HK-2 (cell line): ENCODE results near the gene CLEC16A.
"Not testable (repeated sequence)": the region's sequence is repeated elsewhere in the genome, so short reads cannot be mapped to it uniquely, and the experiment has no call there.

Experiments used
- DNase-seq: peaks from one replicate; pipeline ENCODE4 v3.0.0-alpha.2; 2018; ENCODE audit not compliant: unreplicated experiment

Gene CLEC16A

DNA sequence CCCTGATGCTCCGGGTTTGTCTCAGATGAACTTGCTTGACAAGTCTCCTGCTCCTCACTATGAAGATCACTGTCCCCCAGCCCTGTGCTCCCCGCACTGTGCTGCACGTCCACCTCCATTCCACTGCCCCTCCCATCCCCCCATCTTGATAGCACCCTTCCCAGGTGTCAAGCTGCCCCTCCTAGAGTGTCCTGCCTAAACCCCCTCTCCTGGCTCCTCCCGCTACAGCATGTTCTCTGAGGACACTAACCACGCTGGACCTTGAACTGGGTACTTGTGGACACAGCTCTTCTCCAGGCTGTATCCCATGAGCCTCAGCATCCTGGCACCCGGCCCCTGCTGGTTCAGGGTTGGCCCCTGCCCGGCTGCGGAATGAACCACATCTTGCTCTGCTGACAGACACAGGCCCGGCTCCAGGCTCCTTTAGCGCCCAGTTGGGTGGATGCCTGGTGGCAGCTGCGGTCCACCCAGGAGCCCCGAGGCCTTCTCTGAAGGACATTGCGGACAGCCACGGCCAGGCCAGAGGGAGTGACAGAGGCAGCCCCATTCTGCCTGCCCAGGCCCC lies 20.6 kb upstream of the CLEC16A start:
- DNase-seq: no peak

DNA sequence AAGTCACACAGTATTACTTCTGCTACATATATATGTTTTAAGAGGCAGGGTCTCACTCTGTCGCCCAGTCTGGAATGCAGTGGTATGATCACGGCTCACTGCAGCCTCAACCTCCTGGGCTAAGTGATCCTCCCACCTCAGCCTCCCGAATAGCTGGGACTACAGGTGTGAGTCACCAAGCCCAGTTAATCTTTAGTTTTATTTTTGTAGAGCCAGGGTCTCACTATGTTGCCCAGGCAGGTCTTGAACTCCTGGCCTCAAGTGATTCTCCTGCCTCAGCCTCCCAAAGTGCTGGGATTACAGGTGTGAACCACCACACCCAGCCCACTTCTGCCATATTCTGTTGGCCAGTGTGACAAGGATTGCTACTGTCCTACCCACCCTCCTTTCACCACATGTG lies 19.1 kb upstream of the CLEC16A start:
- not testable (repeated sequence) for DNase-seq

DNA sequence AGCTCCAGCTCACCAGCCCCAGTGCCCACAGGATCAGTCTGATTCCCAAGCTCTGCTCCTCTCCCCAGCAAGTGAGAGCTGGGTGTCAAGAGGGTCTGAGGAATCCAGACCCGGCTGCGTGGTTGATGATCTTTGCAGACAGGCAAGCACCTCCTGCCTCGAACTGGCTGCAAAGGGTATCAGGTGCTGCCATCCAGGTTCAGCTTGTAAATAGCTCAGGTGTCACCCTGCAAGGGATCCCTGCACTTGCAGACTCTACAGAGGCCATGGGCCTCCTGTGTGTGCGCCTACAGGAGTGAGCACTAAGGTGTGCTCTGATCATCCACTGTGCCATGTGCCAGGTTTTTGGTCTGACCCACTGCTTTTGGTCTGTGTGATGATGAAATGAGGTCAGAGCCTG lies 18.3 kb upstream of the CLEC16A start:
- DNase-seq: no peak

DNA sequence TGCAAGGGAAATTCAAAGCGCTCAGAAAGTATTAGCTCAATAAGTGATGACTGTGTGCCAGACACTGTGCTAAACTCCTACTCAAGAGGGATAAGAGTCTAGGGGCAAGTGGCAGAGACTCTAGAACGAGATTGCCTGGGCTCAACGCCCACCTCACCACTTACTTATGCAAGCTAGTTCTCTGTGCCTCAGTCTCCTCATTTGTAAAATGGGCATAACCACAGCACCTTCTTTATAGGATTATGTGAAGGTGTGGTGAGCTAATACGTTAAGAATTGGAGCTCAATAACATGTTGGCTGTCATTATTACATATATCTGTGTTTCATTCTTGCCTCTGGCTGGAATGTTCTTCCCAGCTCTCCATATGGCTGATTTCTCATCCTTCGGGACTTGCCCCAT lies 17.5 kb upstream of the CLEC16A start:
- DNase-seq: no peak

DNA sequence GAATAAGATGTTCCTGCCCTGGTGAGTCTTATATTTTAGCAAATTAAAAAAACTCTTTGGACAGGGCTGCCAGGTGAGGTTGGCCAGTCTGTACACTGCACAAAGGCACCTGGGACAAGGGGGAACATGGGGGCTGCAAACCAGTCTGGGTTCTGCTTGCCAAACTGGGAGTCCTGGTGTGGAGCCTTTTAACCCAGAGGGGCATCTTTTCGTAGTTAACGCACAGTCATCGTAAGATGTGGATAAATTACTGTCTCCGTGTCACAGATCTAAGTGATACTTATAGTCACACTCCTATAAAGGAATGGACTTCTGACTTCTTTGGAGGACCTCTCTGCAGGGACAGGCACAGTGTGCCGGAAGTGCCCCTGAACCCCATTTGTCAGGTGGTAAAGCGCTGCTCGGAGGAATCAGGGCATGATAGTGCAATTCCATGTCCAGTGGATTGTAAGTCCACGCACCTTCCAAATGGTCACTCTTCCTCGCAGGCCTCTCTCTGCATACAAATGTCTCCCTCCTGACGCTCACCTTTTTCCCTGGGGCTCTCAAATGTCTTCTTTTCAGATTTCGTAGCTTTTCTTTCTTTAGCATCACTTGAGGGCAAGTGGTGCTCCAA lies 16.8 kb upstream of the CLEC16A start:
- DNase-seq: no peak

DNA sequence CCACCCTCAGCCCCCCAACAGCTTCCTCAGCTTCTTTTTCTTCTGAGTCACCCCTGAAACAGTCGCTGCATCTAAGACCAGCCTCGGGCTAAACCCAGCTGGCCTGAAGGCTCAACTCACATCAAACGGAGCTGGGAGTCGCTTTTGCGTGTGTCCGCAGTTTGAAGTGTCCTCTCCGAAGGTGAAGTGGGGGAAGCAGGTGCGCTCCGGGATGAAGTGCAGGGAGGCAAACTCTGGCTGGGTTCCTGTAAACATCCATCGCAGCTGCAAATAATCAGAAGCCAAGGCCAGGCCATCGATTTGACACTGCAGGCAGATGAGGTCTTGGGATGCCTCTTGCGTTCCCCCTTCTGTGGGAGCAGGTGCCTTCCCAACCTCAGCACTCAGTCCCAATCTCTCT lies 15.3 kb upstream of the CLEC16A start:
- DNase-seq: not testable (repeated sequence)

DNA sequence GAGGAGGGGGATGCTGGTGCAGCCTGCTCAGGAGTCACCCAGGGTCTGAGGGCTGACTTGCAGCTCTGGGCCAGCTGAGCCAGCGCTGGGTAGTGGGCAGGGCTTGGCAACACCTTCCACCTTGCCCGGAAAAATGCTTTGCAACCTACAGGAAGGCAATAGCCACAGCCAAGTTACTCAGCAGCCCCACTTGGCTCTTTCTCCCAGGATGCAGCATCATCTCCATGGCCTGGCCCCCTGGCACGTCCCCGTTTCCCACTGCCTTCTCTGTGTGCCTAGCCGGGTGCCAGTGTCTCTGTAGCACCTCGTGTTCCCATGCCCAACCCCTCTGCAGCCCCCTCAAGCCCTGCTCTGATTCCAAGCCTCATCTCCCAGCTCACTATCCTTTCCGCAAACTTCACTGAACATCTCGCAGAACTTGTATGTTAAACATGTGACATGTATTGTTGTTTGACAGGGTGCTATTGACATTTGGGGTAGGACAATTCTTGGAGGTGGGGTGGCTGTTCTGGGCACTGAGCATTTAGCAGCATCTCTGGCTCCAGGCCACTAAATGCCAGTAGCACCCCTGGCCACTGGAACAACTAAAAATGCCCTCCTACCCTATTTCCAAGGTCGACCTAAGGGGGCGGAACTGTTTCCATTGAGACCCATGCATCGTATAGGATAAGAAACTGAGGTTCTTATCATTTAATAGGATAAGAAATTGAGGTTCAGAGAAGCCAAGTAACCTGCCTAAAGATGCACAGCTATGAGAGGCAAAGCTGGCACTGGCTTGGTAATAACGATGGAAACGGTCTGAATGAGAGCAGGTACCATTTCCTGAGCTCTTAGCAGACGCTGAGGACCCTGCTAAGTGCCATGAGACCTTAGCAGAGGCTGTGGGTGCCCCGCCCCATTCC lies 14.3 kb upstream of the CLEC16A start:
- DNase-seq: no peak

DNA sequence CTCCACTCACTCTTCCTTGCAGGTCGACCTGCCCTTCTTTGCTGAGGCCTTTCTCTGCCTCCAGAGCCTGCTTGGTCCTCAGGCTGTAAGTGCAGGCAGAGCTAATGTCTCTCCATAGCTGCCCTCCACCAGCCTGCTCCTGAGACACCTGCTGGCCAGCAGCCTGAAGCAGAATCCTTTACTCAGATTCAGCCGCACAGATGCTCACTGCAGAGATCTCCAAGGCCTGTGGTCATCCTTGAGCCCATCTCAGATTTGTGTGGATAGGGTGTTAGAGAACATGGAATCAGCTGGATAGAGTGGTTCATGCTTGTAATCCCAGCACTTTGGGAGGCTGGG lies 13.6 kb upstream of the CLEC16A start:
- DNase-seq: no peak

DNA sequence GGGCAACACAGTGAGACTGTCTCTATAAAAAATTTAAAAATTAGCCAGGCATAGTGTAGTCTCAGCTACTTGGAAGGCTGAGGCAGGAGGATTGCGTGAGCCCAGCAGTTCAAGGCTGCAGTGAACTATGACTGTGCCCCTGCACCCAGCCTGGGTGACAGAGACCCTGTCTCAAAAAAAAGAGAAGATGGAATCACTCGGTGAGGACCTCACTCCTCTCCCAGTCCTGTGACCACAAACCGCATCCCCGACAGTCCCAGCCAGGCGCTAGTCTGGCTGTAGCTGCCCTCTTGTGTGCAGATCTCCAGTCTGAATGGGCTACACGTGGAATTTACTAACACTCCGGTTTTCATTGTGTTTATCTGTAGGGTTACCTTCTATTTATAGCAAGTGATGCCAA lies 13.2 kb upstream of the CLEC16A start:
- DNase-seq: no peak

DNA sequence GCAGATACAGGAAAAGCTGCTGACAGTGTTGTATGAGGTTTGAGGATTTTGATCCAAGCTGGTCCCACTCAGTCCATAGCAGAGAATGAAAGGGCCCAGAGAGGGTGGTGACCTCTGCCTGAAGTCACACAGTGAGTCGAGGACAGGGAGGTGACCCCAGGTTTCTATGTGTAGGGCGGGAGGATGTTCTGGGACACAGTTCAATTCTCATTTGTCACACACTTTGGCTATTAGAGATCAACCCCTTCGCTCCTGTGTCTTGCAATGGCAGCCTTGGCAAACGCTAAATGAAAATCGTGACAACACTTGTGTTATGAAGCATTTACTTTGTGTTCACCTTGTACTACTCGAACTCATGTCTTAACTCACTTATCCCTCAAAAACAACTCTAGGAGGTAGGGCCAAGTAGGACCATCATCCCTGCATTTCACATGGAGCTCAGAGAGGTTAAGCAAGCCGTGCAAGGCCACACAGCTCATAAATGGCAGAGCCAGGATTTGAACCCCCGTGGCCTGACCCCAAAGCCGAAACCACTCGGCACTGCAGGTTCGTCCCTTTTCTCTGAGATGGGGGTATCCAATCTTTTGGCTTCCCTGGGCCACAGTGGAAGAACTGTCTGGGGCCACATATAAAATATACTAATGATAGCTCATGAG lies 12.3 kb upstream of the CLEC16A start:
- no peak for DNase-seq

DNA sequence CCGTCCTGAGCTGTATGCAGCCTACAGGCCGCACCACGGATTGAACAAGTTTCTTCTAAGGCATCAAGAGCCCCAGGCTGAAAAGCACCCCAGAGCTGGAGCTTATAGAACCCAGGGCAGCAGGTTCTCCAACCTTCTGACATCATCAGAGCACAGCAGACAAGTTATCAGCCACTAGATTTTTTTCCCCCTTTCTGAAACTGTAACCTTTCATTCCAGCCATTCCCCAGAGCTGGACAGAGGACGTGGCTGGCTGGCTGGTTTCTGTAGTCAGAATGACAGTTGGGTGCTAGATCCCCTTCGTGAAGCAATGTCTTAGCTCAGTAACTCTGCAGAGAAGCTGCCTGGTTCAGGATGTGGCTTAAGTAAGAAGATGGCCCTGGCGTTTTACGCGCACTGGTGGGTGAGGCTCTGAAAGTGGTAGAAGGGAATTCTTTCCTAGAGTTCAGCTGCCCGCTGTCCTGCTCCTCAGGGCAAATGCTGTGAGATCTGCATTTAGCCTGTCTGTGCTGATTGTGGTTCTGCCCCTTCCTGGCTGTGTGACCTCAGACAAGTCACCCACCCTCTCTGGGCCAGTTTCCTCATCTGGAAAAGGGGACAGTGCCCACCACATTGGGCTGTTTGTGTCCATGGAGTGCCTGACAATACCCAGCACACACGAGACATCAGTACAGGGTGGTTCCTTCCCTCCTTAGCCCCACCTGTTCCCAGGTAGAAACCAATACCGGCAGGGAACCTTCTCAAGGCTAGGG lies 11.2 kb upstream of the CLEC16A start:
- no peak for DNase-seq

DNA sequence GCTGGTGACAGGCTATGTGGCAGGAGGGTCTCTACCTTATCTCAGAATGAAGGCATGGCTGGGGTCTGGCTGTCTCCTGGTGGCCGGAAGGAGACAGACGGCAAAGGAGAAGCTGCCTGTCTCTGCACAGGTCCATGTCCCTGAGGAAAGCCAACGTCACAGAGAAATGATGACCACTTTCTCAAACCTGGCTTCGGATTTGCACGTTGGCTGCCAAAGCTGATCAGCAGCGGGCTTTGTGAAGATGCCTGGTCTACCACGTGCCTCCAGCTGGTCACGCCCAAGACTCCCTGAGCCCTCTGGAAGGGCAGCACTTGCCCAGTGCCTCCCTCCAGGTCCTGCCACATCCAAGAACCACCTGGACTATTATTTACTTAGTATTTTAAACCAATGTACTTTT lies 10.5 kb upstream of the CLEC16A start:
- no peak for DNase-seq

DNA sequence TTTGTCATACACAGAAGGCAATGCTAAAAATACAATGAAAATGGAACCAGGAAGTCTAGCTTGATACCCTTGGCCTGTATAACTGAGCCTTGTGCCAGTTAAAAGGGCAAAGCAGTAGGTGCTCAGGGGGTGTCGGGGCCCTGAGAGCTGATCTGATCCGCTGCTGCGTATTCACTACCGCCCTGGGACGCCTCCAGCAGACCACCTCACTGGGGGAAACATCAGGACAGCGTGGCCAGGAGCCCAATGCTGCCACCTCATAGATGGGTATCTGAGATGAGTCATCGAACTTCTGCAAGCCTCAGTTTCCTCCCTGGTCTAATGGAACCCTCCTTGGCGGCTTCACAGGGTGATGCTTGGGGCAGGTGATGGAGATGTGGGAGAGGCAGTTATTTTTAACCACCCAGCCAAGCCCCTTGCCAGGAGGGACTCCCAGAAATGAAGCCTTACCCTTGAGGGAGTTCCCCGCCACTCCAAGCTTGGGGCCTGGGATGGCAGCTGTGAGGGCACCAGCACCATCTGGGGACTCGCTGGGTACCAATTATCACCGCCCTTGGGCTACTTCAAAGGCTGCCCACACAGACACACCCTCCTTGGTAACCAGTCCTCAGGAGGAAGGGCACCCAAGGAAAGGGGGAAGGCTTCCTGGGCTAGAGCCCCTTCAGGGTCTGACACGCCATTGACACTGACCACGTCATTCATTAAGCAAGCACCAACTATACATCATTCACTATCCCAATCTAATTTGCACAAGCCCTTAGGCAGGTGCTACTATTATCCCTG lies 9.8 kb upstream of the CLEC16A start:
- DNase-seq: no peak

DNA sequence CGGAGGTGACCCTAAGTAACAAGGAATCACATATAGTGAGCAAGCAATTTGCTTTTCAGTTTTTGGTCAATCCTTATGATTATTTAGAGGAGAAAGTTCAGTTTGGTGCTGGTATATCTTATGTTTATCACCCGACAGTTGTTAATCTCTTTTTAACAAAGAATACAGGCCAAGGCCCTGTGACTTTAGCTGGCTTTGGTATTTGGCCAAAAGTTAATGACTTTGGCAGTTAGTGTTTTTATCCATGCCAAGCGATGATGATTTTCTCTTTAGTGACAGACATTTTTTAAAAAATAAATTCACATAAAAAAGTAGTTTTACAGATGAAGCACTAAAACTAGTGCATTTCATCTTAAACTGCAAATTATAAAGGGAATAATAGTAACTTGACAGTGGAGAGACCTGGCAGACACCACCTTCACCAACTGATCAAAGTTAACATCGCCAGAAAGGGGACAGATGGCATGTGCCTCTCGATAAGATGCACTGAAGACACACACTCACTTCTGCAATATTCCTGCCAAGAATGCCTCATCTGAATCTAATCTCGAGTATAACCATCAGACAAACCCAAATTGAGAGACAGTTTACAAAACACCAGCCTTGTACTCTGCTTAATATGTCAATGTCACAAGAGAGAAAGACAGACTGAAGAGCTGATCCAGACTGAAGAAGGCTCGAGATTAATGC lies 9.0 kb upstream of the CLEC16A start:
- DNase-seq: no peak

DNA sequence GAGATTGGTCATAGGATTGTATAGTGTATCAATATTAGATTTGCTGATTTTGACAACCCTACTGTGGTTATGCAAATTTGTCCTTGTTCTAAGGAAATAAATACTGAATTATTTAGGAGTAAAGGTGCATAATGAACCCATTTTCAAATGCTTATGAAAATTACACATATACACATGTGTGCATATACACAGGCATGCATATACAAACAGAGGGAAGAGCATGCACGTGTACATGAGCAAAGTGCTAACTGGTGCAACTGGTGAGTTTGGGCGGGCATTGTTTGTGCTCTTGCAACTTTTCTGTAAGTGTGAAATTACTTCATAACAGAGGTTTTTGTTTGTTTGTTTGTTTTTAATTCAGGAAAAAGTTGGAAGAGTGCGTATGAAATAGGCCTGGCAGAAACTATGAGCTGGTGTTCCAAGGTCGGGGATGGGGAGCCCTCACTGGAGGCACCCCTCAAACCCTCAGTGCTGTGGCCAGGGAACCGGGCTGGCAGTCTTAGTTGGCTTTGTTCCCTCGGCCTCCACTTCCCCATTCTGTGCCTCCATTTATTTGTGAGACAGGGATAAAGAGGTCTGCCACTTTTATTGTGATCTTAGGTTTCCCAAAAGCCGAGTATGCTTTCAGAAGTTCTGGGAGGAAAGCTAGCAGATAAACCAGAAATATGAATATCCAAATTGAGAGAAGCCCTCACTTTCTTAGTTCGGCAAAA lies 7.9 kb upstream of the CLEC16A start:
- DNase-seq: no peak

DNA sequence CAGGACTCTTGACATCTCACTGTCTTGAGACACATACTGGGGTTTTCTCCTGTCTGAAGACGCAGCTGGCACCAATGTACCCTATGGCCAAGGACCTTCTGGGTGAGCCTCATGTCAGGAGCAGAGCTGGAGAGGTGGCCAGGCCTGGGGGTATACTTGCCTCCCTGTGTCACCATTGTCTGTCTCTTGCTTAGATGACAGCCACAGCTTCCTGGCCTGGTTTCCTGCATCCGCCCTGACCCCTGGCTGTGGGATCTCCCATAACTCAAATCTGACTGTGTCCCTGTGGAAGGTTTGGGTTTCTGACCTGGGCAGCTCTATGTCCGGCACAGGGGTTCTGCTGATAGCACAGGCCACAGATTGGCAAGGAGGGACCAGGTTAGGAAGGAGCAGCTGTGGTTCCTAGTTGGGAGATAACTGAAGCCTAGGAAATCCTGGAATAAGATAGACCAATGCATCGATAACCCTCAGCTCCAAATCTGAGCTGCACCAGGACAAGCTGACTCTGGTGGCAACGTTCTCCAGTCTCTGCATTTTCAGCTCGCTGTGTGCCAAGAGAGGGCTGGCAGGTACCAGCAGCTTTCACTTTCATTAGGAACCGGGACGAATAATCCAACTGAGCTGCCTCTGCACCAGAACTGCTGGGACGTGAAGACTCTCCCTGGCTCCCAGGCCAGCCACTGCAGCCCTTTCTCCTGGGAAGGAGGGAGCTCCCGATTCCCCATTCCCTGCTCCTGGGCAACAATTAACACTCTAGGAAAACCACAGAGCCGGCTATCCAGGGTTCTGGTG lies 7.1 kb upstream of the CLEC16A start:
- DNase-seq: no peak

DNA sequence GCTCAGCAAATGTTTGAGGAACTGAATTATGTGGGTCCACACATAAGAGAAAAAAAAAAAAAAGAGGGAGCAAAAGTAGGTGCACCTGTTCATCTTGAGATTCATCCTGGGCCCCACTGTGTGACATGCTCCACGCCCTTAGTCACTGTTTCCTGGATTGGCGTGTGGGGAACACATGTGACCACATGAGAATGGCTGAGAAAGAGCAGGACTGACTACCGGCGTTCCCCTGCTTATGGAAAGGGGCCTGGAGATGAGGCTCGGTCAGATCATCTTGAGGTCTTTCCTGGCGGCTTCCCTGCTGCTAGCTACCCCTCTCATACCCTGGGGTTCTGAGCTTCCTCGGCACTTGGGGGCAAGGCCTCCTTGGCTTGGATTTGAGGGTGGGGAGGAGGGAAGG lies 6.0 kb upstream of the CLEC16A start:
- no peak for DNase-seq

DNA sequence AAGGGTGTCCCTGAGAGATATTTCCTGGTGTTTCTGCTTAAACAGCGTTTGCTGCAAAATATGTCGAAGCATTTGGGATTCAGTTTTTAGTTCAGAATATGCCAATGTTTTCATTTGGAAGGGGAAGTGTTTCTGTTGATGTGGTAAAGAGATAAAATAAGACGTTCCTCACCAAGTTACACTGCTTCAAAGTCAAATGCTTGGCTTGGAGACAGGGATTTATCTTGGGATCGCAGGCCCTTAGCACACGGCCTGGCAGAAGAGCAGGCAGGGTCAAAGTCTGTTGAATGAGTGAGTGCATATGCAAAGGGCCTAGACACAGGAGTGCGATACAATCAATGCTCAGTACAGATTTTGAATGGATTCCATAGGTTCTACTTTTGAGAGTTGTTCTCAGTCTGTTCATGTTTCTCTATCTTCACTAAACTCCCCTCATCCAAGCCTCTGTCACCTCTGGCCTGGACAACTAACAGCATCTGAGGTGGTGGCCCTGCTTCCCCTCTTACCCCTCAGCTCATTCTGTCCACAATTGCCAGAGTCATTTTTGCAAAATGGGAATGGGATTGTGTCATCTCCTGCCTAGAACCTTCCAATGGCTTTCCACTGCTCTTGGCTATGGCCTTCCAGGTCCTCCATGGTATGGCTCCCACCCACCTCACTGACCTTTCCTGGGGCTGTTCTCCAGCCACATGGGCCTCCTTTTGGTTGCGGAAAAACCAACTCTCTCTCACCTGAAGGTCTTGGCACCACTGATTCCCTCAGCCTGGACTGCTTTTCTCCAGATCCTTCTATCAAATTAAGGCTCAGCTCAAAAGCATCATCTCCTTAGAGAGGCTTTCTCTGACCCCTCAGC lies 5.3 kb upstream of the CLEC16A start:
- DNase-seq: no peak
